Myocyte (in vitro differentiated cells): Measurements from ENCODE around the gene SLC26A6. TPM values are rescaled to one million over a fixed set of nuclear protein-coding genes. Genes with fewer than 3 reads are reported as not detected.

Experiments
- DNase-seq: peaks from one replicate; pipeline ENCODE4 v3.0.0-alpha.2; 2012; ENCODE audit warnings: low read depth
- total RNA-seq: library from RNA; depleted of rRNA; stranded (reverse); fragments of >200 nt; gene quantifications from 2 replicates; pipeline ENCODE4 v1.2.3, GENCODE V29; 2014

Gene SLC26A6
- total RNA-seq, 1 donor from 2014 or later = 18.0 TPM

GRCh38 chr3:48600711-48601621 lies 34.3 kb downstream of the SLC26A6 start:
- DNase-seq = no peak

GRCh38 chr3:48599509-48600285 lies 35.6 kb downstream of the SLC26A6 start:
- peak; percentile 16 for DNase-seq

- DNase-seq = no peak
Observed at GRCh38 chr3:48599077-48599501, 36.2 kb downstream of the SLC26A6 start.

- peak; percentile 89 for DNase-seq
Observed at GRCh38 chr3:48598323-48599076, 36.8 kb downstream of the SLC26A6 start.

- DNase-seq = no peak
Observed at GRCh38 chr3:48597408-48597800, 37.9 kb downstream of the SLC26A6 start.

- no peak for DNase-seq
Observed at GRCh38 chr3:48596676-48597407, 38.4 kb downstream of the SLC26A6 start.

GRCh38 chr3:48596157-48596556 lies 39.1 kb downstream of the SLC26A6 start:
- DNase-seq = no peak

- peak; percentile 80 for DNase-seq
Observed at GRCh38 chr3:48595526-48596121, 39.6 kb downstream of the SLC26A6 start.

GRCh38 chr3:48595075-48595525 lies 40.2 kb downstream of the SLC26A6 start, which contains the start of gene COL7A1:
Gene COL7A1 (minus strand): TSS chr3:48595329. CDS start chr3:48595159, 170 bp downstream.
- DNase-seq = no peak

GRCh38 chr3:48594417-48595049 lies 40.7 kb downstream of the SLC26A6 start:
- DNase-seq = no peak

GRCh38 chr3:48593337-48593736 lies 41.9 kb downstream of the SLC26A6 start:
- no peak for DNase-seq

GRCh38 chr3:48592519-48593087 lies 42.7 kb downstream of the SLC26A6 start:
- DNase-seq = no peak

- DNase-seq = no peak
Observed at GRCh38 chr3:48591886-48592518, 43.3 kb downstream of the SLC26A6 start.

- DNase-seq = no peak
Observed at GRCh38 chr3:48591436-48591835, 43.8 kb downstream of the SLC26A6 start.

GRCh38 chr3:48588230-48588629 lies 47.0 kb downstream of the SLC26A6 start:
- no peak for DNase-seq

- no peak for DNase-seq
Observed at GRCh38 chr3:48587686-48588085, 47.6 kb downstream of the SLC26A6 start.

- DNase-seq = no peak
Observed at GRCh38 chr3:48585411-48585810, 49.9 kb downstream of the SLC26A6 start.

GRCh38 chr3:48584836-48585235 lies 50.4 kb downstream of the SLC26A6 start:
- no peak for DNase-seq
